Right renal pelvis (tissue), 4 donors: Measurements from ENCODE around the gene VARS1. TPM values are rescaled to one million over a fixed set of nuclear protein-coding genes. Genes with fewer than 3 reads are reported as not detected.
"Not testable (repeated sequence)": the region's sequence is repeated elsewhere in the genome, so short reads cannot be mapped to it uniquely, and the experiment has no call there.

Experiments
- DNase-seq, 4 donors: peaks; one replicate each; pipeline ENCODE4 v3.0.0-alpha.2; 2013; ENCODE audit warnings: low read depth in 4 of 4, low spot score in 3 of 4, missing footprints in 1 of 4
- polyA plus RNA-seq, 4 donors: library from polyadenylated mRNA; unstranded; fragments of 120-200 nt; gene quantifications; one replicate each; pipeline ENCODE4 v1.2.1, GENCODE V29; 2013; ENCODE audit not compliant: insufficient read length in 4 of 4

VARS1 gene
- 10 to 100 TPM; 56.8 to 59.8 (median 59.0) TPM for polyA plus RNA-seq

GRCh38 chr6:31795616-31796298, at the start of gene VARS1:
VARS1 (minus strand) TSS chr6:31795752; CDS start chr6:31795217, 535 bp downstream.
- peak in 1 of 4 donors; percentile 79 for DNase-seq

- no peak for DNase-seq
These were observed 49.0 kb upstream of the VARS1 start for GRCh38 chr6:31844507-31844906.

- DNase-seq, result no peak
These were observed 46.5 kb upstream of the VARS1 start for GRCh38 chr6:31842053-31842452.

- not testable (repeated sequence) for DNase-seq
These were observed 44.2 kb upstream of the VARS1 start for GRCh38 chr6:31839779-31840126.

- no peak for DNase-seq
These were observed 43.4 kb upstream of the VARS1 start for GRCh38 chr6:31838968-31839367.

- not testable (repeated sequence) for DNase-seq
These were observed 42.6 kb upstream of the VARS1 start for GRCh38 chr6:31838114-31838553.

- no peak for DNase-seq
These were observed 42.0 kb upstream of the VARS1 start for GRCh38 chr6:31837369-31838113.

GRCh38 chr6:31836474-31837368, 41.2 kb upstream of the VARS1 start:
- no peak for DNase-seq

GRCh38 chr6:31836047-31836473, 40.5 kb upstream of the VARS1 start:
- no peak for DNase-seq

- DNase-seq, result peak; percentile 87 to 91 (median 88)
These were observed 39.1 kb upstream of the VARS1 start for GRCh38 chr6:31834367-31835250.

GRCh38 chr6:31831350-31832215, 36.0 kb upstream of the VARS1 start:
- DNase-seq, result no peak

GRCh38 chr6:31830886-31831335, 35.4 kb upstream of the VARS1 start:
- no peak for DNase-seq

- DNase-seq, result no peak
These were observed 34.2 kb upstream of the VARS1 start for GRCh38 chr6:31829633-31830283.

GRCh38 chr6:31827286-31828079, 31.9 kb upstream of the VARS1 start, which contains the start of gene HSPA1B:
HSPA1B (plus strand) TSS chr6:31827738; CDS start chr6:31827951, 213 bp downstream.
- DNase-seq, result peak; percentile 96 to 100 (median 99)

- peak in 2 of 4 donors; percentile 75 to 78 for DNase-seq
These were observed 31.3 kb upstream of the VARS1 start for GRCh38 chr6:31826793-31827285.

- DNase-seq, result no peak
These were observed 30.0 kb upstream of the VARS1 start for GRCh38 chr6:31825553-31825952.

GRCh38 chr6:31823592-31824196, 28.1 kb upstream of the VARS1 start:
- DNase-seq, result not testable (repeated sequence)
